Activated CD8-positive, alpha-beta memory T cell treated with anti-CD3 and anti-CD28 coated beads for 24 hours (primary cell): ENCODE results near the gene PARP6.

Source experiments
- DNase-seq: peaks from one replicate; pipeline ENCODE4 v3.0.0-alpha.2; 2020

The PARP6 gene, protein sequence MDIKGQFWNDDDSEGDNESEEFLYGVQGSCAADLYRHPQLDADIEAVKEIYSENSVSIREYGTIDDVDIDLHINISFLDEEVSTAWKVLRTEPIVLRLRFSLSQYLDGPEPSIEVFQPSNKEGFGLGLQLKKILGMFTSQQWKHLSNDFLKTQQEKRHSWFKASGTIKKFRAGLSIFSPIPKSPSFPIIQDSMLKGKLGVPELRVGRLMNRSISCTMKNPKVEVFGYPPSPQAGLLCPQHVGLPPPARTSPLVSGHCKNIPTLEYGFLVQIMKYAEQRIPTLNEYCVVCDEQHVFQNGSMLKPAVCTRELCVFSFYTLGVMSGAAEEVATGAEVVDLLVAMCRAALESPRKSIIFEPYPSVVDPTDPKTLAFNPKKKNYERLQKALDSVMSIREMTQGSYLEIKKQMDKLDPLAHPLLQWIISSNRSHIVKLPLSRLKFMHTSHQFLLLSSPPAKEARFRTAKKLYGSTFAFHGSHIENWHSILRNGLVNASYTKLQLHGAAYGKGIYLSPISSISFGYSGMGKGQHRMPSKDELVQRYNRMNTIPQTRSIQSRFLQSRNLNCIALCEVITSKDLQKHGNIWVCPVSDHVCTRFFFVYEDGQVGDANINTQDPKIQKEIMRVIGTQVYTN

DNA sequence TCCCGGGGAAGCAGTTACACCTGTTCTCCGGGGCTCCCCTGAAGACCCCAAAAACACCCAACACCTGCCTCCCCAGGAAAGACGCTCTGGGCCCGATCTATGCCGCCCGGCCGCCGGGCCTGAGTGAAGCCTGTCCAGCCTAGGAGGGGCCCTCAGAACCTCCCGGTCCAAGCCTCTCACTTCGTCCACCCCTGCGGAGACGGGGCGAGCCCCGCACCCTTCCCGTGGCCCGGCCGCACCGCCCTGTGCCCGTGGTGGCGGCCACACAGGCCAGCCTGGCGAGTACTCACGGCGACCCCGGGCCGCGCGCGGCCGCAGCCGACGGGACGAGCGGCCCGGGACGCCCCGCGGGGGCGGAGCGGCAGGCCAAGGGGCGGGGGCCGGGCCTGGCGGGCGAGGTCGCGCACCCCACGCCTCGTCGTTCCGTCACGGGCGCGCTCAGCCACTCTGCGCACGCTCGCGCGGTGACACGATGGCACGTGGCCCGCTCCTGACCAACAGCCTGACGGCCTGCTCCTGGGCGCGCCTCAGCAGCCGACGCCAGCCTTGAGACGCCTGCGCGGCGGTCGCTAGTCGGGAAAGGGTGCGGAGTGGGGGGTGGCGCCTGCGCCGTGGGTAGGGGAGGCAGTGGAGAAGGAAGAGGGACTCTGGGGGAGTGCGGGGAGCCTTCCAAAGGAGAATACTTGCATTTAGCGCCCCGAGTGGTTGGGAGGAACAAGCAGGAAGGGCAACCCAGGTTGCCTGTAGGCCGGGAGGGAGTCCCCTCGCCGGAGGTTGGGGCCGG is at the start of gene PARP6:
Gene PARP6, minus strand, starts transcription at position 342 of the 784 bp plus-strand sequence. CDS start 5,077 bp downstream, outside the sequence.
- DNase-seq, result peak; percentile 98

DNA sequence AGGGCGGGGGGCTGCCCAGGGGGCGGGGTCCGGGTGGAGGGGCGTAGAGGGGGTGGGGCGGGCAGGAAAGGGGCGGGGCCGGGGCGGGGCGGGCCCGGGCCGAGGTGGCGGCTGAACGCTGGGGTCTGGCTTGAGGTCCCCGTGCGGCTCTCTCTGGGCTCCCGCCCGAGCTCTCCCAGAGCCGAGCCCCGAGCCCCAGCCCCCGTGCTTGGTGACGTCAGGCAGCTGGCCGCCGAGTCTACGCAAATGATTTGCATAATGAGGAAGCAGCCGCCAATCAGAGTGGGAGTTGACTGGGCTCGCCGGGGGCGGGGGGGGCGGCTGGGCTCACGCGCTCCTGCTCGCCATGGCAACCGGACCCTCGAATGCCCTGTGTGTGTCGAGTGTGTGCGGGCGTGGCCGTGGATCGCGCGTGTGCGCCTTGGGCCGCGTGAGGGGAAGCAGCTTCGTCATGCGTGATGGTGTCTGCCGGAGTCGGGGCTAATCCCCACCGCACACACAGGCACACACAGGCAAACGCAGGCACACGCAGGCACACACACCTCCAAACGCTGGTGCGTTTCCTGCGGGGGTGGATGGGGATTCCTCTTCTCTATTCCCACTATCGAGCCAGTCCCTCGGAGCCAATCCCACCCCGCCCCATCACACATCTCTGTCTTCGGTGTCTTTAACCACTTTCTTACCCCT is 47.8 kb upstream of the PARP6 start, which contains the start of gene CELF6:
Gene CELF6, minus strand, starts transcription at position 173 of the 687 bp plus-strand sequence. CDS start 283 bp downstream, outside the sequence.
- DNase-seq, result peak; percentile 85

DNA sequence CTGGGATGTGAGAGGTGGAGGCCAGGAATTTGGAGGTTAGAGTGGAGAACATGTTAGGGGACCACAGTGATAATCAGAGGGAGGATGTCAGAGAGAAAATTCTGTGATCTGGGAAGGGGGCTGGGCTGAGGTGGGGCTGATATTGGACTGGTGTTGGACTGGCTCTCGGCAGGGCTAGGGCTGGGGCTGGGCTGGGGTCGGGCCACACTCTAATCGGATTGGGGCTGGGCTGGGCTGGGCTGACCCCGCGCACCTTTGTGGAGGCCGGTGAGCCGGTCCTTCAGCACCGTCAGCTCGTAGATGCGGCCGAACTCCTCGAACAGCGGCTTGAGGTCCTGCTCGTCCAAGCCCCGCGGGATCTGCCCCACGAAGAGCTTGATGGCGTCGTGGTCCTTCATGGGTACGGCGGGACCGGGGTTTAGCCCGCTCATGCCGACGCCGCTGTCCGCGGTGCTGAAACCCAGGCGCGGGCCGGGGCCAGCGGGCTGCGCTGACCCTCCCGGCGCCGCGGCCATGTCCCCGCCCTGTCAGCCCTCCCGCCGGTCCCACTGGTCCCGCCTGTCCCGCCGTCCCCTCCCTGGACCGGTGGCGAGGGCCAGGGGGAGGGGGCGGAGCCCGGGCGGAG is 47.1 kb upstream of the PARP6 start:
- peak; percentile 76 for DNase-seq

DNA sequence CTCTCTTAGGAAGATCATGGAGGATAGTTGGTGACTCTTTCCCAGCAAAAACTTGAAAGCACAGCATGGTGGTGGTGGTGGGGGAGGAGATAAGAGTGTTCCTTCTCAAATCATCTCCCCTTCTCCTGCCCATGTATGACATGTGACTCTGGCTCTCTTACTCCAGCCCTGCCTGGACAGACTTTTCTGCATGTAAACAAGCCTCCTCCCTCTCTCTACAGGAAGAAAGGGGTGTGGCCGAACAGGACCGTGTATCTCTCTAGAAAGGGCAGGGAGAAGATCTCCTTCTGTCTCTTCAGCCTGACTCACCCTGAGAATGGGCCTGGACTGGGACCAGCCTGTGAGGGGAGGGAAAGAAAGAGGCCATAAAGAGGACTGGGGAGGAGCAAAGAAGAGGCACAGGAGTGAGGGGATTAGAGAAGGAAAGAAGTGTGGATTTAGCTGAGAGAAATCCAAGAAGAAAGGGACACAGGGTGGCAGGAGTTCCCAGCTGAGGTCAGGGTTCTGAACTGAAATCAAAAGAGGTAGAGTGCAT is 46.1 kb upstream of the PARP6 start:
- no peak for DNase-seq

DNA sequence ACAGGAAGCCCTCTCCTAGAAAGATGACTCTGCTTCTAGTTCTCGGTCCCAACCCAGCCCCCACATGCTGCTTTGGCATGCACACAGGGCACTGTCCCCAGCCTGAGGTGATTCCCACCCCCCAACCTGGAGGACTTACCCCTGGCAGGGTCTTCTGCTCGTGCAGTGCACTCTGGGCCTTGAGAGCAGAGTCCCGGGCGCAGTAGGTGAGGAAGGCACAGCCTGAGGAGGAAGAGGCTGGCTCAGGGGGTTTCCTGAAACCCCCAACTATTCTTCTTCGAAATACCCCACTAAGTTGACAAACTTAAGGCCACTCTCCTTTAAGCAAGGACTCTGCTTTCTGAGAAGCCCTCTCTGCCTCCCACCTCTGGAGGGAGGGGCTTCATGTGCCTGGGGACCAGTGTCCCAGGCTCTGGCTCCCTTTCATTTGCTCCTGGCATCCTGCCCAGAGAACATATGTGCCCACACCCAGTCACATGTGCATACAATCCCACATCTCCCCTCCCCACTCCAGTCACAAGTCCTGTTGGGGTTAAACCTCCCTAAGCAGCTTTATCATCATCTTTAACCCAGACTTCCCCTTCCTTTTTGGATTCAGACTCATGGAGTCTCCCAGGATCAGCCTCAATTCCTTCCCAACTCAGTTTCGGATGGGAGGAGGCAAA is 43.5 kb upstream of the PARP6 start:
- no peak for DNase-seq

DNA sequence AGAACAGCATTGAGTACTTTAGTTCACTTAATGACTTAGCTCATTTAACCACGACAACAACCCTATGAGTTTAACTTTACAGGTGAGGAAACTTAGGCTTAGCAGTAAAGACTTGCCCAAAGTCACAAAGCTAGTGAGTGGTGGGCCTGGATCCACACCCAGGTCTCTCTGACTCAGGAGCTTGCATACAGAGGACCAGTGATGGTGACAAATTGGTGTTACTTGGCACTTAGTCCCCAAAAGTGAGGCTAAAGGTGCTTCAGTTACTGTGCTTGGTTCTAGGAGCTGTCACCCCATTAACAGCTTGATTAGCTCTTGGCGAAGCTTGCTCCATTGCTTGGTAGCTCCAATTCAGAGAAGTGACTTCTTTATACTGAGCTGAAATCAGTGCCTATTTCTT is 41.5 kb upstream of the PARP6 start:
- no peak for DNase-seq

DNA sequence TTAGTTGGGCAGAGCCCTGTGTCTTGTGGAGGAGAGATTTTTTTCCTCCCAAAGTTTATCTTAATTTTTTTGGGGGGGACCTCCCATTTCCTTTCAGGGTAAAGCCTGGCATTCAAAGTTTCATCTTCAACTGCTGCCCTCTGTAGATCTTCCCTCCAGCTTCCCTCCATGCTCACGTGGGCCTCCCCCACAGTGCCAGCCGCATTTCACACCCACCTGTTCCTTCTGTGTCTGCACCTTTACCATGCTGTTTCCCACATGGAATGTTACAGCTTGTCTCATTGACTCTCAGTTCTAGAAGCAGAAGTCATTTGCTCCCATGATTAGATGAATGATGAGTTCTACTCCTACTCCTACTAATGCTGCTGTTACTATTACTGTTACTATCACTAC is 41.1 kb upstream of the PARP6 start:
- no peak for DNase-seq

DNA sequence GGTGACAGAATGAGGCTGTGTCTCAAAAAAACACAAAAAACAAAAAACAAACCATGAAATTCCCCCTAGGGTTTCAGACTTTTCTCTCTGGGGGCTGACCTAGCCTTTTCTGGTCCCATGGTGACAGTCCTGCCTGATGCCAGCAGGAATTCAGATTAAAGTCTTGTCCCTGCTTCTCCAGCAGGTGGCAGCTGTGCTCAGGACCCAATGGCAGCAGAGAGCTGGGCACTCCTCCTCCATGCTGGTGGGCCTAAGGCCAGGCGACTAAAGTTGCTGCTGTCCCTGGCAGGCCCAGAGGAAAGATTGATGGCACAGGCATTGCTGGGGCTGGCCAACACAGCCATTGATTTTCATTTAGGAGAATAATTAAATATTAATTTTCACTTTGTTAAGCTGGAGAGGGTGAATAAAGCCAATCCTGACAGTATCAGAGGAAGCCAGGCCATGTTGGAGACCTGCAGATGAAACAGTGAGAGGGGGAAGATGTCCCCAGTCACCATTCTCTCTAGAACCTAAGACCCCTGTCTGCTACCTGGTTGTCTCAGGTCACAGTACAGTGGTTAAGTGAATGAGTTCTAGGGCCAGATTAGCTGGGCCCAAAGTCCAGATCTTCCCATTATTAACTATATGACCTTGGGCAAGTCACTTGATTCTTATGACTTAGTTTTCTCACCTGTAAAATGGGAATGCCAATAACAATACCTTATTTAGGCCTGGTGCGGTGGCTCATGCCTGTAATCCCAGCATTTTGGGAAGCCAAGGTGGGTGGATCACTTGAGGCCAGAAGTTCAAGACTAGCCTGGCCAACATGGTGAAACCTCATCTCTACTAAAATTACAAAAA is 40.5 kb upstream of the PARP6 start:
- DNase-seq, result peak; percentile 79

DNA sequence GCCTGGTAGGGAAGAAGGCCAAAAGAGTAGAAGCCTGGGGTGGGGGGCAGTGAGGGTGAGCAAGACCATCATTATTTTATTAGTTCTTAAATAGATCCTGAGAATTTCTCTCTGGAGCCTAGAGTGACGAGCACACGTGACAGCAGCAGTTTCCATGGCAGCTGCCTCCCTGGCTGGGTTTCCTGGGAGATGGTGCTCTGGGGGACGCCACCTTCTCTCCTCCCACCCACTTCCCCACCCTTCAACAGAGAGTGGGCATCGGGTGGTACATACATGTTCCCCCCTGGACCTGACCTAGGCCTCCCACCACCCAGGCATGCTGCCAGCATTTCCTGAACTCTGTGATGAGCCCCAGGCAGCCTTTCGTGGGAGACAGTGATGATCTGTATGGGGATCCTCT is 34.7 kb upstream of the PARP6 start:
- DNase-seq, result no peak

DNA sequence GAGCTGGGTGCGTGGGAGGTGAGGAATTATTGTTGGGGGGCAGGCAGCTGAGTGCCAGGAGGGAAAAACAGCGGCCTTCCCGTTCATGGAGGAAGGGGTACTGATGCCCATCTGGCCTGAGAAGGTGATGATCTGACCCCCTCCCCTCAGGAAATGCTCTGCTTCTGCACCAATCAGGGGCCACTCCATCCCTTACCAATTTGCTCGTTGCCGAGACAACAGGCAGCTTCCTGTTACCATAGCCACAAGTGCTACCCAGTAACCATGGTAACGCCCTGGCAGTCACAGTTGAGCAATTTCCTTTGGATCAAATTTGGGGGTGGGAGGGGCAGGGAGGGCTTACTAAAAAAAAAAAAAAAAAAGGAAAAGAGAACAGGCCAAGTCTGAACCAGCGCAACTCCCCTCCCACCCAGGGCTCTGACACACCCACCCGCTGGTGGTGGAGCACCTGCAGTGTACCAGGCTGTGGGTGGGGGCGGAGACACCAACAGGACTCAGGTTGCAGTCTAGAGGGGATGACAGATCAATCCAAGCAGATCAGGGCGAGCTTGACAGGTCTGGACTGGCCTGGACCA is 33.9 kb upstream of the PARP6 start:
- DNase-seq, result no peak

DNA sequence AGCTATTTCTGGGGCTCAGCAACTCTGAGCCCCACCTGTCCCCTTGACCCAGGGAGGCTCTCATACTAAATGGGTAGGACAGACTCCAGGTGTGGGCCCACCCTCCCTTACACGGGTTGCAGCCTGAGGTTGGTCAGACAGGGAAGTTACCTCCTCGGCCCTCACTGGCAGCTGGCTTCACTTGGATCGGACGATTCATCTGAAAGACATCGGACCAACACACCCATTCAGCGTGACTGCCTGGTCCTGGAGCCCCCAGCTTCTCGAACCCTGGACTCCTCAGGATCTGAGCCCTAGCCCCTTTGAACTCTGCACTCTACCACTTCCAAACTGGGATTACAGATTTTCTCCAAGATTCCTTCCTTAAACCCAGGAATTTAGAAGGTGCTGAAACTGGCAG is 32.2 kb upstream of the PARP6 start:
- DNase-seq, result no peak

DNA sequence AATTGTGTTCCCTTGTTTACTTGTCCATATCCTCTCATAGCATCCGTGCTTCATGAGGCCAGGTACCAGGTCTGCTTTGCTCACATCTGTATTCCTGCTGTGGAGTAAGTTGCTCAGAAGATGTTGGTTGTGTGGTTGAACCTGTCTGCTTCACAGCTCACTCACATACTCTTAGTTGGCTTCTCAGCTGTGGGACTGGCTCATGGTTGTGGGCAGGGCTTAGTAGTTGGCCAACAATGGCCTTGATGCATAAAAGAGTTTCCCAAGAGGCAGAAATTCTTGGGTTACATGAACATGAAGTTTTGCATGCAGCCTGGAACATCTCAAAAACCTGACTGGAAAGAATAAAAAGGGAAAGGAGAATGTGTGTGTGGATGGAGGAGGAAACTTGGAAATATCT is 30.6 kb upstream of the PARP6 start:
- no peak for DNase-seq

DNA sequence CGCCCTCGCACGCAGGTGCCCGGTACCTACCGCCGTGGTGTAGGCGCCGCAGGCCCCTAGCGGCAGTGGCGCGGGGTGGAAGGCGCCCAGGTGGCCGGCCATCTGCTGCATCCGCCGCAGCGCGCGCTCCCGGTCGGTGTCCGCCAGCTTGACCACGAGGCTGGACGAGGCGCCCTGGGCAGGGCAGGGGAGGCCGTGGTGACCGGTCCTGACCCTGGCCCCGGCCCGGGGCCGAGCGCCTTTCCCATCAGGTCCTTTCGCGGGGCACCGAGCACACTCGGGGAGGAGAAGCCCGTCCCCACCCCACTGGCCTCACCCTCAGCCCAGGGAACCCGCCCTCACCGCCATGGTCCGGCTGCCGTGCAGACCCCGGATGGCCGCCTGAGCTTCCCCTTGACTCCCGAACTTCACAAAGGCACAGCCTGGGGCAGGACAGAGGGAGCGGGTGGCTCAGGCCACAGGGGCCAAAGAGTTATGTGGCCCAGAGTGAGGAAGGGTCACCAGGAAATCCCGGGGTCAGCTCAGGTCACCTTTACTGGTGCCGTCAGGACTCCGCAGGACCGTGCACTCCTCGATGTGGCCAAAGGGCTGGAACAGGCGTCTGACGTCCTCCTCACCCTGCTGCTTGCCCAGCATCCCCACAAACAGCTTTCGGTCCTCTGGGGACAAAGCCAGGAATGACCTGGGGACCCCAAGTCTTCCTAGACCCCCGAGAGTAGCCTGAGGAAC is 17.4 kb upstream of the PARP6 start:
- DNase-seq, result no peak

DNA sequence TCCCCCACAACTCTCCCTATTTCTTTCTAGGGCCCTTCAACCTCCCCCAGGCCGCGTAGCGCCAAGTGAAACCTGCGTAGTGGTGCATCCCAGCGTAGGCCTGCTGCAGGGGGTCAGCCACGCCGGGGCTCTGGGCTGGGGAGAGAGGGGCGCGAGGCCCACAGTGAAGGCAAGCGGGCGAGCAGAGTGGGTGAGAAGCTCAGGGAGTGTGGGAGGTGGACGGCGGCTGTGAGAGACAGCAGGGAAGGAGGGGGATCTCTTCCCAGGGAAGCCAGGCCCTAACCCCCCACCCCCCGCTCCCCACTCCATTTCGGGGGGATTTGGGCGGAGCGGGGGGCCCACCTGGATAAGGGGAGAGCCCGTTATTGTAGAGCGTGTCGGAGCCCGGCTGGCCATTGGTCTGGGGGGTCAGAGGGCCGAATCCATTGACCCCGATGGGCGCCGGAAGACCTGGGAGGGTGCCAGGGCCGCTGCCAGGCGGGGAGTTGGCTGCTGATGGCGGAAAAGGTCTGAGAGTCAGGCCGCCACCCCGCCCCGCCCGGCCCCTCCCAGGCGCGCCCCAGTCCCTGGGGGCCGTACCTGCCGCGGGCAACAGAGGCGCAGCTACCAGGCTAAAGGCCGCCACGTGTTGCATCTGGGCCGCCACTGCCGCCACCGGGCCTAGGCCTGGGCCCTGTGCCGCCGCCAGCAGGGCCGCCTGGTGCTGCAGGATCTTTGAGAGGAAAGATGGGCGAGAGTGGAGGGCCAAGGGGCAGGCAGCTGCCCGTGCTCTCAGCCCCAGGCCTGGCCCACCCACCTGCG is 16.6 kb upstream of the PARP6 start:
- no peak for DNase-seq

DNA sequence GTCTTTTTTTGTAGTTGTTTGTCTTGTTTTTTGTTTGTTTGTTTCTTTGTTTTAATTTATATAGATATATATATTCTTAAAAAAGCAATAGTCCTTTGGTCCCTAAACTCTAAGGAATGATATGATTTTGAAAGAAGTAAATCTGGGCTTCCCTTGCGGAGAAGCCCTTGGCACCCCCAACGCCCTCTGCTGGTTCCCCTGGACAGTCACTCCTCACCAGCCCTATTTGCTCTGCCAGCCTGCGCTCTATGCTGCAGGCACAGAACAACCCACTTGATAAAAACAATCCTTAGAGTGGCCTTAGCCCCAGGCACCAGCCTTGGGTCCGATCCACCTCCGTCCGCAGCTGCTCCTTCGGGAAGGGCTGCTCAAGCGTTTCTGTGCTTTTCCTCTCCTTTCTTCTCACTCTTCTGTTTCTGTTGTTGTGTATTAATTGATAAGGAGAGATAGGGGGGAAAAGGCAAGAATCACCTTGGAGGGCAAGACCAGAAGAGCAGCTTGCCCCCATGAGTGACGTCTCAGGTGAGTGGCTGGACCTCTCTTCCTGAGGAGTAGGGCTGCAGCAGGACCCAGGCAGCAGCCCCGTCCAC is 13.7 kb upstream of the PARP6 start:
- DNase-seq, result peak; percentile 69

DNA sequence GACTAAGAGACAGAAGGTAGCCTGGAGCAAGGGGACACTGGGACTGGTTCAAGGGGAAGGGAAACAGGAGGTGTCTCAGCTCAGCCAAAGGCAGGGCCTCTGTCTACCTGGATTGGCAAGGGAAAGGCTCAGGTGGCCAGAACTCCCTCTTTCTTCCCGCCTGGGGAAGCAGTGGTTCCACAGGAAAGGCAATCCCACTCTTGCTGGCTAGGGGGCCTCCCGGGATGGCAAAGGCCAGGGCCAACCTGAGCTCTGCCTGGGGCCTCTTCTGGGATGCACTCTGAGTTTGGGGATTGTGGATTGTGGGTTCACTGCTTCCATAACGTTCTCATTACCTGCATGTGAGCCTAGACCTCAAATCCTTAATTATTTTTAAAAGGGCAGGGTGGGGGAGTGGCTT is 13.0 kb upstream of the PARP6 start:
- no peak for DNase-seq

DNA sequence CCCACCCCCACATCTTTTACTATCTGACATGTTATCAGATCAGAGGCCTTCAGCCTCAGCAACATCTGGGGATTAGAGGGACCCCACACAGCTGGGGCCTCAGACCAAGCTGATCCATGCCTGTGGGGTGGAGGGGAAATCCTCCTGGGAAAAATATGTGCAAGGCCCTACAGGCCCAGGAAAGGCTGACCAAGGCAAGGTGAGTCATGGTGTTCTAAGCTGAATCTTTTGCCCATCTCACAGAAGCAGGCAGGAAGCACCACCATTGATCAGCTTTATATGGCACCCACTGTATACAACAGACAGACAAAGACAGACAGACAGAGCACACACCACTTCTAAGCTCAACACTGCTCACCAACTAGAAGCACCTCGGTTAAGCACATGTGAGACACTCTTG is 12.4 kb upstream of the PARP6 start:
- DNase-seq, result no peak

DNA sequence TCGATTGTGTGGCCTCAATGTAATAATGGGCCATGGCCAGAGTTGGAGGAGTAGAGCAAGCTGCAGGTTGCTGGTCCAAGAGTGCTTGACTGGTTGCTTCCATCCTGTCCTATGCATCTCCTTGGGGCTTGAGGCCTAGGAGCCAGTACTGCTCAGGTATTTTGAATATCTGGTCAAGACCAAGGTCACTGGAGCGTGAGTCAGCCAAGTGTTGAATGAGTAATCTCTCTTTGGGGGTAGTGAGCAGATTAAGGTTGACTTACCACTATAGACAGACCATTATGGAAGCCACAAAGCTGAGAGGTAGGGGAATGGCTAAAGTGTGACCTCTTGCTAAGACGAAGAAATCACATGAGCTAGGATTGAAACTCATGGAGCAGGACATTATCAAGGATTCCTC is 9.4 kb upstream of the PARP6 start:
- no peak for DNase-seq
